Memory B cell (primary cell): ENCODE data around the gene RNASE7.

ENCODE experiments used
- ATAC-seq: fragments of 150-1000 bp; cut with Tn5 transposase; 2 replicates; pipeline ENCODE4 v1.10.0; 2021; ENCODE audit warnings: low read depth, mild to moderate bottlenecking, moderate library complexity
- DNase-seq, 2 donors: peaks; one replicate each; pipeline ENCODE4 v3.0.0; 2022; ENCODE audit warnings: low spot score in 2 of 2
- H3K27ac Mint-ChIP-seq: one replicate; pipeline ENCODE4 v1.8.0; 2022; ENCODE audit warnings: mild to moderate bottlenecking, moderate library complexity, mixed read lengths
- H3K27me3 Mint-ChIP-seq: one replicate; pipeline ENCODE4 v1.8.0; 2022; ENCODE audit warnings: mixed read lengths
- H3K36me3 Mint-ChIP-seq: one replicate; pipeline ENCODE4 v1.8.0; 2022; ENCODE audit warnings: mild to moderate bottlenecking, mixed read lengths
- H3K4me1 Mint-ChIP-seq: one replicate; pipeline ENCODE4 v1.8.0; 2022; ENCODE audit warnings: mixed read lengths
- H3K4me3 Mint-ChIP-seq: one replicate; pipeline ENCODE4 v1.8.0; 2022; ENCODE audit warnings: mild to moderate bottlenecking, moderate library complexity, mixed read lengths
- H3K9me3 Mint-ChIP-seq: one replicate; pipeline ENCODE4 v1.8.0; 2022; ENCODE audit warnings: mixed read lengths

Gene RNASE7

DNA sequence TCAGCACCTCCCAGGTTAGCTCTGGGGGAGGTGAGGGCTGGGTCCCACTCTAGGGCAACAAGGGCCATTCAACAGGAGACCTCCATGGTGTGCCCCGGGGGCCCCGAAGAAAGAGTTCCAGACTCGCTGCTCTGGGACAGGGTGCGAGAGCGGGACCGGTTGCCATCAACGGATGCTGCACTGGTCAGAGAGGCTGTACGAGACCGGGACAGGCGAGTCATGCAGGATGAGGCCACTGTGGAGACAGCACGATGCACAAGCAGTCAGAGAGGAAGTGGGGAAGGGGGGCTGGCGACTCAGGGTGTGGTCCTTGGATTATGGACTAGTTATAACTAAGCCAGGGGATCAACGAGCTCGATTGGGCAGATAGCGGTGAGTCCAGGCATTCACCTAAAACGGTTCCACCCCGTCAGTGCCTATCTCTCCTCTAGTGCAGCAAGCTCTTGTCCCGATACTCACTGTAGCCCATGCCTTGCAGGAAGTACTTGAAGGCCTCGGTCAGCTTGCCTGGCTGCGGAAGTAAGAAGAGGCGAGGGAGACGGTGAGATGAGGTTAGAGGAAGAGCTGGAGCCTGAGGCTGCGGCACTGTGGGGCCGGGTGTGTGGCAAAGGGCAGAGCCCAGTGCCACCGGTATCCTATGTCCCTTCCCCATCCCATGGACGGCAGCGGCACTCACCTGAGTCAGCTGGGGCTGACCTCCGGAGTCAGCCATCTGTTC lies 24.5 kb upstream of the RNASE7 start:
- H3K4me1 Mint-ChIP-seq = peaks cover 8% of the 10 kb centered on the region
- H3K27me3 Mint-ChIP-seq = peaks cover 10% of the 10 kb centered on the region
- no peak overlapping the region for H3K27ac Mint-ChIP-seq
- no peak for ATAC-seq
- H3K9me3 Mint-ChIP-seq = no peaks in the 10 kb centered on the region
- H3K36me3 Mint-ChIP-seq = peaks cover 3% of the 10 kb centered on the region
- no peak for DNase-seq
- H3K4me3 Mint-ChIP-seq = no peak overlapping the region

DNA sequence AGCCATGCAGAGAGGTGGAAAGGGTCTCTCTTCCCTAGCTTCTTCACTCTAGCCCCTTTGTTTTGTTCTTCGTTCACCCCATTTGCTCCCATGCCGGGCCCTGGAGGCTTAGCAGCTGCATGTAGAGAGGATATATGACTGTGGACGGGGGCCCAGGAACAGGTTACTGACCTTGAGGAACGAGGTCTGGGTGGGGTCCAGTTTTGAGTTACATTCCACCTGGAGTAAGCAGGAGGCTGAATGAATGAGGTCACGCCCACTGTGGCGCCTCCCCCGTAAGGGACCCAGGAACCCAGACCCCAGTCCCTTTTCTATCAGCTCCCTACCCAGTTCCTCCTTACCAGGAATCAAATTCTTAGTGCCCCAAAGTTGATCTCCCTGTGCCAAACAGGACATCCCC lies 23.9 kb upstream of the RNASE7 start:
- Mint-ChIP-seq H3K9me3 (no peaks in the 10 kb centered on the region), H3K27ac (no peak overlapping the region), H3K4me1 (peaks cover 12% of the 10 kb centered on the region), H3K36me3 (peaks cover 3% of the 10 kb centered on the region), H3K4me3 (no peak overlapping the region), H3K27me3 (peaks cover 13% of the 10 kb centered on the region)
- no peak for ATAC-seq
- DNase-seq = no peak

DNA sequence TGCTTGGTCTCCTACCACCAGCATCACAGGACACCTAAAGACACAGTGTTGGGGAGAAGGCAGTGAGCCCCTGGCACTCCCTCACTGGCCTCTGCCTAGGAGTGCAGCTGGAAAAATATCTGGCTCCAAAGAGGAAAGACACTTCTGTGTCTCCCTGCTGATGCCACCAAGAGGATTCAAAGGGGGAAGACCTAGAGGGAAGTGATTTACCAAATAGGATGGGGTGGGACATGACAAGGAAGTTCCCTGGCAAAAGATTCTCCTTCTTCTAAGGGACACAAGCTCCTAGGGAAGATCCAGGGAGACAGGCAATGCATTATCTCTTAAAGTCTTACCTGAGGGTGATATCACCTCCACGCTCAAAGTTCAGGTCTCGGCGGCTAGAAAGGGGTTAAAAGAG lies 23.4 kb upstream of the RNASE7 start:
- peaks cover 13% of the 10 kb centered on the region for H3K27me3 Mint-ChIP-seq
- ATAC-seq (no peak), DNase-seq (no peak)
- no peak overlapping the region for H3K27ac Mint-ChIP-seq
- peaks cover 12% of the 10 kb centered on the region for H3K4me1 Mint-ChIP-seq
- no peak overlapping the region for H3K4me3 Mint-ChIP-seq
- H3K9me3 Mint-ChIP-seq = no peaks in the 10 kb centered on the region
- H3K36me3 Mint-ChIP-seq = peaks cover 3% of the 10 kb centered on the region

DNA sequence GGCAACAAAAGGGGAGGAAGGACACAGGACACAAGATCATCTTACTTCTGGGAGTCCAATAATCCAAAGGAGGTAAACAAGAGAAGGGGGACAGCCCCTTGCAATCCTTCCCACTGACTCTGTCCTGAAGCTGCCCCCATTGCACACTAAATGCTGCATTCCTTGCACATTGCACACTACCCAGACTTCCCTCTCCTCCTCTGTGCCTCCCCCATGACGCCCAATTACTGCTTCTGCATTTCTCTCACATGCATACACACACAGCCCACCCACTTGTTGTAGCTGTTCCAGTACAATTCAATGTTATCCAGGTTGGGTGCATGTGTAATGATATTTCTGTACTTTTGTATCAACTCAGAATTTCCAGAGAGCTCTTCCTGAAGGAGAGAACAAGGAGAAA lies 22.8 kb upstream of the RNASE7 start:
- Mint-ChIP-seq H3K27me3 (peaks cover 13% of the 10 kb centered on the region), H3K36me3 (peaks cover 3% of the 10 kb centered on the region)

DNA sequence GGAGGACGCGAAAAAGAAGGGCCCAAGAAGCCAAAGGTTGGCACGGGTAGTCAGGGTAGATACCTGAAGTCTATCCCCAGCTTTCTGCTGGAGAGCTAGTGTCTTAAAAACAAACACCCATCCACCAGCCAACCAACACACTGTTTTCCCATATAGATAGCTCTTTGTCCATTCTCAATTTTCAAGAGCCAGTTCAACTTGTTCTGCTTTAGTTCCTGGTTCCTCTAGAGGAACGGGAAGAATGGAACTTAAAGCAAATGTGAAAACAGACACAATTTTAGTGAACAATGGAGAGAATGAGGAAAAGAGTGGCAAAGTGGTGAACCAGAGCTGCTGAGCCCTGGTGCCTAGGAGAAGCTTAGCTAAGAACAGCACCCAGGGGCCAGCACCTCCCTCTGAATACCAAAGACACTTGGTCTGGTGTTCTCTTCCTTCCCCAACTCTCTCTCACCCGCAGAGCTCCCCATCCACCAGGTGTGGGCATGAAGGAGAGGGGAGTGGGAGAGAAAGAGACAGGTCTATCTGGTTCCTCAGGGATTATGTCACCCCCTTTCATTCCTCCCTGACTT lies 21.1 kb upstream of the RNASE7 start:
- H3K27ac Mint-ChIP-seq = no peak overlapping the region
- no peak for ATAC-seq
- peaks cover 9% of the 10 kb centered on the region for H3K27me3 Mint-ChIP-seq
- peaks cover 3% of the 10 kb centered on the region for H3K36me3 Mint-ChIP-seq
- no peak for DNase-seq
- no peaks in the 10 kb centered on the region for H3K9me3 Mint-ChIP-seq
- H3K4me3 Mint-ChIP-seq = no peak overlapping the region
- H3K4me1 Mint-ChIP-seq = peaks cover 11% of the 10 kb centered on the region

More for the DNA sequence above, 22.8 kb upstream of the RNASE7 start:
- DNase-seq (no peak), ATAC-seq (no peak)
- no peak overlapping the region for H3K4me3 Mint-ChIP-seq
- H3K27ac Mint-ChIP-seq = no peak overlapping the region
- peaks cover 12% of the 10 kb centered on the region for H3K4me1 Mint-ChIP-seq
- no peaks in the 10 kb centered on the region for H3K9me3 Mint-ChIP-seq

DNA sequence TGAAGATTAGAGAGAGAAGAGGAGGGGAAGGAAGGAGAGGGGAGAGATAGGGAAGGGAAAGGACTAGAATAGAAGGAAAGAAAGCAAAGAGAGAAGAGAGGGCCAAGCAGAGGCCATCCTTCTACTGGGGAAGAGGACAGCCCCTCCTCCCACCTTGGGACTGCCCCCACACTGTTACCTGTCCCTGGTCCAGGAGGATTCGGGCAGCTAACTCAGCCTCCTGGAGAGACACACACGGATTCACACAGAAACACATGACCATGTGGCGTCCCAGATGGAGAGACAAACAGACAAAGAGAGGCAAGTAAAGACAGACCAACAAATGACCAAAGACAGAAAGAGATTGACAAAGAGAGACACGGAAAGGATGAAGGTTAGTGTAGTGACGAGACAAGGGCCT lies 19.5 kb upstream of the RNASE7 start:
- ATAC-seq (no peak), DNase-seq (no peak)
- H3K27me3 Mint-ChIP-seq = peaks cover 9% of the 10 kb centered on the region
- peaks cover 3% of the 10 kb centered on the region for H3K36me3 Mint-ChIP-seq
- no peak overlapping the region for H3K27ac Mint-ChIP-seq
- no peaks in the 10 kb centered on the region for H3K9me3 Mint-ChIP-seq
- peaks cover 11% of the 10 kb centered on the region for H3K4me1 Mint-ChIP-seq
- peak overlapping the region; percentile 31 for H3K4me3 Mint-ChIP-seq

DNA sequence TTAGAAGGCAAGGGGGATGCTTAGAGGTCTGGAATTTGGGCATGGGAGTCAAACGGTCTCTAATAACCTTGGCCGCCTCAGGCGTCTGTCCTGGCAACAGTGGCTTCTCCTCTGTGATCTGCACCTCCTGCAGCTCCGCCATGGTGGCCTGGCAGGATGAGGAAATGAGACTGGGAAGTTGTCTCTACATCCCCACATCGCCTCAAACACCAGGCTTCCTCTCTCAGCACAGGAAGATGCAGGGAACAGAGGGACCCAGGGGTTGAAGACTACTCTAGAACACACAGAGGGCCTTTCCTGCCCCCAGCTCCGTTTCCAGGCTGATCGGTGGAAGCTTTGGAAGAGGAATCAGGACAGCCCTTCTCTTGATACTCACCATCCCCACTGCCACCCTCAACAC lies 19.0 kb upstream of the RNASE7 start:
- H3K27ac Mint-ChIP-seq = no peak overlapping the region
- peak overlapping the region; percentile 31 for H3K4me3 Mint-ChIP-seq
- no peak for ATAC-seq
- peaks cover 9% of the 10 kb centered on the region for H3K27me3 Mint-ChIP-seq
- peaks cover 11% of the 10 kb centered on the region for H3K4me1 Mint-ChIP-seq
- no peak for DNase-seq
- no peaks in the 10 kb centered on the region for H3K9me3 Mint-ChIP-seq
- peaks cover 3% of the 10 kb centered on the region for H3K36me3 Mint-ChIP-seq

DNA sequence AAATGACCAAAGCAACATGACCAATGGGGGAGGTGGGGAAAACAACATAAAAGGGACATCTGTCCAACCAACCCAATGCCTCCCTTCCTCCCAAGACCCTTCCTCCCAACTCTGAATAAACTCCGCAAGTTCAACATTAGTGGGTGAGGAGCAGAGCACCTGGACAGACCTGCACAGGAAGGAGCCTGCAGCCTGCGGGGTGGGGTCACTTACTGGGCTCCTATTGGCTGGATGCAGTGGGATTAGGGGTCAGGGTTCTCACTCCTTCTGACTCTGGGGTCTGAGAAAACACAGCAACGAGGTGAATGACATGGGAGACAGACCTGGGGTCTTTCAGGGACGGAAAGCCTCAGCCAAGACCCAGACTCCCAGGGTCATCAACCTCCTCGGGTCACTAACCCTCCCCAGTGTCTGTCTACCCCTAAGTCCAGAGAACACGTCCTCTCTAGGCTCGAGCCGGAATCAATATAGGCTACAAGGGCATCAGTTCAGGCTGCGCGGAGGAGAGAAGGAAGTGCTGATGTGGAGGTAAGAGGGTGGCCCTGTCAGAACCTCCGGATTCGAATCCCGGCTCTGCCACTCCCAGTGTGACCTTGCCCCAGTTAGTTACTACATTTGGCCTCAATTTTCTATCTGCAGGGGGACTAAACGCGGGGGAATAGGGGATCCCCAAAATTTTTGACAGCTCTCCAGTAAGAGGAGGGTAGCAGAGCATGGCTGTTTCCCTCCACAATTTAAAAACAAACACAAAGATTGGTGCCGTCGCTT lies 18.2 kb upstream of the RNASE7 start:
- peak overlapping the region; percentile 90 for H3K4me3 Mint-ChIP-seq
- DNase-seq = no peak
- no peak overlapping the region for H3K27ac Mint-ChIP-seq
- peaks cover 11% of the 10 kb centered on the region for H3K4me1 Mint-ChIP-seq
- peaks cover 3% of the 10 kb centered on the region for H3K36me3 Mint-ChIP-seq
- H3K27me3 Mint-ChIP-seq = peaks cover 9% of the 10 kb centered on the region
- H3K9me3 Mint-ChIP-seq = no peaks in the 10 kb centered on the region
- peak; percentile 2 for ATAC-seq

DNA sequence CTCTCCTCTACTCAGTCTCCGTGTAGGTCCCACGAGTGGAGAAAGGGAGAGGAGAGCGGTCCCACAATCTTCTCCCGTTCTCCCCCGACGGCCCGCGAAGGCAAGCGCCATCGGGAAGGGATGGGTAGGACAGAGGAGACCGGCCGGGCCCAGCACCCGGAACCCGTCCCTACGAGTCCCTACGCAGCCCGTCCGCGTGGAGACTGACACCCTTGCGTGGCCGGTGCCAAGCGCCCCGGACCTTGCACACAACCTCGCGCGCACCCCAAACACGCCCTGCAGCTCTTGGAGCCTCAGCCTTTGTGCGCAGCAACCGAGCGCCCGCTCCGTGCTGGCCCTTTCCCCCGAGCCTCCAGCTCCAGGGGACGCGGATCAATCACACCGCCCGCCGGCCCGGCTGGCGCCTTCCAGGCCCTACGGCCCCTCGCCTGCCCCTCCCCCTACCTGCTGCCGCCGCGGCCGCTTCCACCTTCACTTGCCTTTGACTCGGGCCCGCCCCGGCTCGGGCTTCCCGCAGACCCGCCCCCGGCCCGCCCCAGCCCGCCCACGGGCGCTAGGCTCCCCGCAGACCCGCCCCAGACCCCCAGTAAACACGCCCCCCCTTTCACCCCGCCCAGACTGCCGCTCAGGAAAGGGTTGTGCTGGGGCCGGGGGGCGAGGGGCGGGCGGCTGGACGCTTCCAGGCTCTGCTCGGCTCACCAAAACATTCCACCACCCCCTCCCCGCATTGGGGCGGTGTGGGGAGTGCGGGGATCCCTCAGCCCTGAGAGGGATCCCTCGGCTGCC lies 17.4 kb upstream of the RNASE7 start, which contains the start of gene NDRG2:
Gene NDRG2, minus strand, starts transcription at position 477 of the 786 bp plus-strand sequence. CDS start 1,746 bp downstream, outside the sequence.
- DNase-seq = peak; percentile 58 to 59
- no peak within 1 kb of the TSS for H3K27ac Mint-ChIP-seq

DNA sequence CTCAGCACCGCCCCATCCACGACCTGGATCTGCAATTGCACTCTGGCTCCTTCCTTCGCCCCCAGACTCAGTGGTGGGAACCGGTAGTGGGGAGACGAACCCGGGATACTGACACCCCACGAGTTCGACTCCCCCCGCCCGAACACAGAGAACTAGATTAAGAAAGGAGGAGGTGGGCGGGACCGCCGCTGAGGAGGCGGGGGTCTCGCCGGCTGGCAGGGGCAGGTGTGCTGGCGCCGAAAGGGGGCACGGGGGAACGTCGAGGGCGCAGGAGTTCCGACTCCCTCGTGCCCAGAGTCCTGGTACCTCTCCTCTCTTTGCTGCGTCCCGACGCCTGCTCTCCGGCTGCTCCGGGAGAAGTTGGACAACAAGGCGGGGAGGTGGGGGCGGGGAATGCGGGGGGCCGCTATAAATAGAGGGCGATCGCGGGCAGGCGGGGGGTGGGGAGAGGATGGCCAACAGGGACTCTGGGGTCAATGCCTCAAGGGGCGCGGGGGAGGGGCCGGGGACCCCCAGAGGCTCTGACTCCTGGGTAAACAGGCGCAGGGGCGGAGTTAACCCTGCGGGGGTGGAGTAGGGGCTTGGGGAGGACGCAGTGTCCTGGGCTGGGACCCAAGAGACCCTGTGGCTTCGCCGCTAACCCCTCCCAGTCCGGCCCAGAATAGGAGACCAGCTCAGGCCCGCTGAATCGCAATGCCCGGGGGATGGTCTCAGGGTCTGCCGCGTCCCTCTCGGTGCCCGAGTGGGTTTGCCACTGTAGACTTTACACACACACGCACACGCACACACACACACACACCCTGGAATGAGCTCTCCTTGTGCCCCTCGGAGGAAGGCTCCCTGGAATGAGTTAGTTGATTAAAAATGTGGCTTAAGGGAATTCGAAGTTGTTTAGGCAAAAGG lies 16.5 kb upstream of the RNASE7 start:
- Mint-ChIP-seq H3K27me3 (peaks cover 9% of the 10 kb centered on the region), H3K27ac (no peak overlapping the region), H3K9me3 (no peaks in the 10 kb centered on the region), H3K4me3 (peak overlapping the region; percentile 90), H3K4me1 (peaks cover 11% of the 10 kb centered on the region), H3K36me3 (no peaks in the 10 kb centered on the region)
- ATAC-seq = no peak
- DNase-seq = peak; percentile 8 to 42

More for the DNA sequence above, 17.4 kb upstream of the RNASE7 start, which contains the start of gene NDRG2:
- ATAC-seq = peak; percentile 89
- Mint-ChIP-seq H3K4me1 (peaks cover 11% of the 10 kb centered on the region), H3K4me3 (peak within 1 kb of the TSS; percentile 90), H3K36me3 (no peaks in the 10 kb centered on the region), H3K27me3 (peaks cover 9% of the 10 kb centered on the region), H3K9me3 (no peaks in the 10 kb centered on the region)

DNA sequence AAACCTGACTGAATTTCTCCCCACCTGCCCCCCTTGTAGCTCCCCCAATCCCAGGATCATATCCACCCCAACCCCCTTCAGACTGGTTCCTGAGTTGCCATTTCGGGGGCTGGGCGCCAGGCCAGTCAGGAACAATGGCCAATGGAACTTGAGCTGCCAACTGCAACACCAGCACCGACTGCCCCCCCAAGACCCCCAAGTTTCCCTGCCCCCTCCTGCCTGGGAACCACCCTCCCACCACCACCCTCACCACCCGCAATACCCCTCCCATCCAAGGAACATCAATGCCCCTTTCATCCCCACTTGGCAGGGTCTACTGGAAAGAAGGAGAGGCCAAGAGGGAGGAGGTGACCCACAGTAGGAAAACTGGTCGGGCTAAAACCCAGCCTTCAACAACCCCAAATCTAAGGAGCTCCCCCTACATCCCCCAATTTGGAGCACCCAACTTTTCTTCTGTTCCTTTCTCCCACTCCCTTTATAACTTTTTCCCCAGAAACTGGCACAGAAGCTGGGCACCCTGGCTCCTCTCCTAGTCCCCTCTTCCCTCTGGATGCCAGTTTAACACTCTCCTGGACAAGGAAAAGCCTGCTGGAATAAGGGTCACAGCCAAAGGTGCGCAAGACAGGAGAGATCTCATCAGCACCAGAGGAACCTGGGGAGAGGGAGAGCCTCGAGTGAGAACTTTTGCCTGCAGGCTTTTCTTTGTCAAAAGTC lies 15.7 kb upstream of the RNASE7 start:
- ATAC-seq (no peak), DNase-seq (no peak)
- Mint-ChIP-seq H3K9me3 (no peaks in the 10 kb centered on the region), H3K27me3 (peaks cover 9% of the 10 kb centered on the region), H3K27ac (no peak overlapping the region), H3K4me1 (peaks cover 11% of the 10 kb centered on the region), H3K36me3 (no peaks in the 10 kb centered on the region), H3K4me3 (peak overlapping the region; percentile 56)

DNA sequence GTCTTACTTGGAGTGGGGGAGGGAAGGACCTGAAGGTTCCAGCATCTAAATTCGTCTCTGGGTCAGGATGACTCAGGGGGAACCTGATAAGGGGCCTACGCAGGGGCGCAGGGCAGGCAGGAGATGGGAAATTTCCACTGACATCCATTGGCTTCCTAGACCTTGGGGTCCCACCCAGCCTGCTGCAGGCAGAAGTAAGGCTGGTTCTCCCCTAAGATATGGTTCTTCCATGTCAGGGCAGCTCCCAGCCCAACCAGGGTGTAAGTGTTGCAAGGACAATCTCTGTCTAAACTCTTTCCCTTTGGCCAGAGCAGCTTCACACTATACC lies 15.2 kb upstream of the RNASE7 start:
- Mint-ChIP-seq H3K4me1 (peaks cover 11% of the 10 kb centered on the region), H3K27ac (no peak overlapping the region), H3K4me3 (no peak overlapping the region), H3K27me3 (peaks cover 9% of the 10 kb centered on the region), H3K9me3 (no peaks in the 10 kb centered on the region), H3K36me3 (no peaks in the 10 kb centered on the region)
- DNase-seq (no peak), ATAC-seq (no peak)
